B cell (primary cell): Measurements from ENCODE around the gene ENTHD1. TPM values are rescaled to one million over a fixed set of nuclear protein-coding genes. Genes with fewer than 3 reads are reported as not detected.

ENCODE experiments used
- ATAC-seq: fragments of 200-7000 bp; cut with Tn5 transposase; one replicate; pipeline ENCODE4 v1.10.0; 2021; ENCODE audit warnings: low read depth, mild to moderate bottlenecking, moderate number of reproducible peaks, moderate library complexity
- CTCF ChIA-PET: fragments of 350-600 bp; sonication (Branson Sonifier 250); formaldehyde crosslinking; loops from one replicate; lab custom pipeline; 2021; ENCODE audit warnings: antibody characterized with exemption, inconsistent platforms; lab: Charles Lee
- POLR2A ChIA-PET: fragments of 350-600 bp; sonication (Branson Sonifier 250); formaldehyde crosslinking; loops from one replicate; lab custom pipeline; 2021; ENCODE audit warnings: antibody characterized with exemption; lab: Charles Lee
- DNase-seq: peaks from one replicate; pipeline ENCODE4 v3.0.0; 2013
- H2AFZ ChIP-seq: 2 replicates; pipeline ENCODE4 v1.6.1; 2012; ENCODE audit warnings: mild to moderate bottlenecking, low read depth, low read length; ENCODE audit not compliant: insufficient read depth, poor library complexity, severe bottlenecking
- H3K27ac ChIP-seq, 2 donors: 1 replicate in 1 of 2; 2 replicates in 1 of 2; pipeline ENCODE4 v1.5.1; 2012 to 2013; ENCODE audit warnings: low read length in 2 of 2, mild to moderate bottlenecking in 2 of 2, moderate library complexity in 1 of 2
- H3K27me3 ChIP-seq, 4 experiments: fragments of 200-600 bp in 1 of 4; sonication (generic) in 1 of 4; replicated peaks in 1 of 4; 1 replicate in 2 of 4; 2 replicates in 2 of 4; pipeline versions ENCODE4 v1.6.1 to v1.7.0; 2013 to 2016; ENCODE audit warnings: low read length in 3 of 4, mild to moderate bottlenecking in 2 of 4, mixed read lengths in 1 of 4, moderate library complexity in 1 of 4; ENCODE audit not compliant: insufficient read depth in 4 of 4, control insufficient read depth in 3 of 4; ENCODE audit errors: control extremely low read depth in 1 of 4
- H3K36me3 ChIP-seq, 2 experiments: replicated peaks in 1 of 2; 1 replicate in 1 of 2; 2 replicates in 1 of 2; pipeline versions ENCODE4 v1.6.1 to v1.7.1; 2013; ENCODE audit warnings: low read length in 1 of 2; ENCODE audit not compliant: insufficient read depth in 2 of 2, control insufficient read depth in 1 of 2; ENCODE audit errors: control extremely low read depth in 1 of 2, extremely low read depth in 1 of 2
- H3K4me1 ChIP-seq, 2 donors: fragments of 200-600 bp in 1 of 2; sonication (generic) in 1 of 2; 1 replicate in 1 of 2; 2 replicates in 1 of 2; pipeline versions ENCODE4 v1.5.1 to v1.6.1; 2013 to 2017; ENCODE audit warnings: low read length in 2 of 2; ENCODE audit not compliant: control insufficient read depth in 2 of 2, insufficient read depth in 2 of 2
- H3K4me2 ChIP-seq: replicated peaks from 2 replicates; pipeline ENCODE3; 2012; ENCODE audit warnings: mild to moderate bottlenecking, low read depth, low read length; ENCODE audit not compliant: poor library complexity, severe bottlenecking
- H3K4me3 ChIP-seq, 5 experiments: fragments of 200-600 bp in 1 of 5; sonication (generic) in 1 of 5; 1 replicate in 3 of 5; 2 replicates in 2 of 5; pipeline versions ENCODE4 v1.5.1 to v1.7.0; 2011 to 2016; ENCODE audit warnings: low read length in 4 of 5, mild to moderate bottlenecking in 4 of 5, low read depth in 2 of 5, control low read depth in 1 of 5, moderate library complexity in 1 of 5; ENCODE audit not compliant: insufficient read depth in 1 of 5; ENCODE audit errors: control extremely low read depth in 1 of 5, extremely low read depth in 1 of 5
- H3K79me2 ChIP-seq: fragments of 200-600 bp; sonication (generic); one replicate; pipeline ENCODE4 v1.6.0; 2016; ENCODE audit warnings: low read length; ENCODE audit not compliant: control insufficient read depth, insufficient read depth
- H3K9ac ChIP-seq: fragments of 200-600 bp; sonication (generic); 2 replicates; pipeline ENCODE4 v1.6.1; 2017; ENCODE audit warnings: mild to moderate bottlenecking, low read length, moderate library complexity
- H3K9me3 ChIP-seq, 3 donors: one replicate each; pipeline versions ENCODE4 v1.6.1 to v1.7.1; 2013; ENCODE audit warnings: low read length in 2 of 3; ENCODE audit not compliant: control insufficient read depth in 2 of 3, insufficient read depth in 1 of 3; ENCODE audit errors: control extremely low read depth in 1 of 3
- H4K20me1 ChIP-seq: 2 replicates; pipeline ENCODE4 v1.6.0; 2012; ENCODE audit warnings: mild to moderate bottlenecking, low read length; ENCODE audit not compliant: insufficient read depth, control insufficient read depth, poor library complexity, severe bottlenecking
- H3K27ac Mint-ChIP-seq: one replicate; pipeline ENCODE4 v1.8.0; 2021; ENCODE audit warnings: mixed read lengths
- H3K27me3 Mint-ChIP-seq: one replicate; pipeline ENCODE4 v1.8.0; 2021; ENCODE audit warnings: mixed read lengths
- H3K4me1 Mint-ChIP-seq: one replicate; pipeline ENCODE4 v1.8.0; 2021; ENCODE audit warnings: mixed read lengths
- H3K4me3 Mint-ChIP-seq: one replicate; pipeline ENCODE4 v1.8.0; 2021; ENCODE audit warnings: mixed read lengths
- H3K9me3 Mint-ChIP-seq: one replicate; pipeline ENCODE4 v1.8.0; 2022; ENCODE audit warnings: mixed read lengths; ENCODE audit not compliant: insufficient read depth
- CTCF ChIP-seq: fragments of 200-600 bp; IDR thresholded peaks from one replicate; pipeline ENCODE4 v1.8.0; 2022; ENCODE audit warnings: antibody characterized with exemption, mild to moderate bottlenecking
- EZH2 ChIP-seq: IDR thresholded peaks from 2 replicates; pipeline ENCODE4 v1.6.1; 2012; ENCODE audit warnings: borderline replicate concordance, low read depth, mild to moderate bottlenecking, moderate library complexity, low read length; ENCODE audit not compliant: insufficient read depth, poor library complexity, severe bottlenecking
- WGBS: methylation state at CpG from one replicate; pipeline ENCODE4 v1.1.5; 2013; ENCODE audit warnings: missing lambda C conversion rate; ENCODE audit not compliant: insufficient coverage; 5-methylcytosine and 5-hydroxymethylcytosine counted together
- intact Hi-C: fragments of 100-400 bp; cut with micrococcal nuclease; formaldehyde crosslinking; loops from one replicate; pipeline ENCODE4 v1.10.0; 2022
- polyA plus RNA-seq: library from polyadenylated mRNA; depleted of rRNA; stranded (reverse); fragments of >200 nt; gene quantifications from 2 replicates; pipeline ENCODE4 v1.2.3, GENCODE V29; 2012
- total RNA-seq, 2 donors: library from RNA; stranded (reverse); fragments of 120-200 nt in 1 of 2; gene quantifications; 1 replicate in 1 of 2; 2 replicates in 1 of 2; pipeline versions ENCODE4 v1.2.3 to v1.2.4, GENCODE V29; 2013 to 2022

Gene ENTHD1
- total and polyA plus RNA-seq, 2 donors (not counting 1 experiment from before 2014, with no cell fraction given) = not detected

GRCh38 chr22:39942439-39943230, 49.1 kb upstream of the ENTHD1 start:
- H3K4me3 Mint-ChIP-seq = no peak overlapping the region
- Histone ChIP-seq H3K9ac (no peak overlapping the region), H3K9me3 (no peaks in the 10 kb centered on the region), H3K4me2 (no peak overlapping the region), H3K36me3 (no peaks in the 10 kb centered on the region), H3K4me1 (peaks cover 58 to 60% of the 10 kb centered on the region in 2 donors), H3K79me2 (peaks cover 65% of the 10 kb centered on the region), H3K4me3 (no peak overlapping the region), H2AFZ (no peak overlapping the region), H3K27ac (no peak overlapping the region), H3K27me3 (no peaks in the 10 kb centered on the region), H4K20me1 (peaks cover 4% of the 10 kb centered on the region)
- no peaks in the 10 kb centered on the region for H3K27me3 Mint-ChIP-seq
- H3K27ac Mint-ChIP-seq = no peak overlapping the region
- WGBS = 93% methylated on average over 3 of the region's 8 CpGs
- intact Hi-C loops = loop anchor here (5.0 kb wide), 1 partner anchor 45 kb away; no protein-coding TSS in a partner anchor
- H3K9me3 Mint-ChIP-seq = no peaks in the 10 kb centered on the region
- DNase-seq = no peak
- ChIA-PET POLR2A (no interaction called here), CTCF (interaction anchor here (0.6 to 2.9 kb wide), 21 partner anchors 10 to 599 kb away, joined by 3 to 16 read pairs (median 4); no protein-coding TSS in a partner anchor)
- no peak for TF ChIP-seq EZH2
- no peak for TF ChIP-seq CTCF
- no peak for ATAC-seq
- H3K4me1 Mint-ChIP-seq = peaks cover 60% of the 10 kb centered on the region

GRCh38 chr22:39941601-39942000, 48.0 kb upstream of the ENTHD1 start:
- H3K27me3 Mint-ChIP-seq = no peaks in the 10 kb centered on the region
- ChIA-PET CTCF (interaction anchor here (0.6 to 2.9 kb wide), 14 partner anchors 8 to 407 kb away, joined by 3 to 16 read pairs (median 4); partner anchors contain the start of gene GRAP2), POLR2A (interaction anchor here (0.6 kb wide), 1 partner anchor 16 kb away, joined by 3 read pairs; no protein-coding TSS in a partner anchor)
- no peak overlapping the region for H3K4me3 Mint-ChIP-seq
- H3K9me3 Mint-ChIP-seq = no peaks in the 10 kb centered on the region
- Histone ChIP-seq H4K20me1 (peaks cover 4% of the 10 kb centered on the region), H3K4me1 (peaks cover 58 to 60% of the 10 kb centered on the region in 2 donors), H3K4me2 (no peak overlapping the region), H2AFZ (no peak overlapping the region), H3K4me3 (no peak overlapping the region), H3K27me3 (no peaks in the 10 kb centered on the region), H3K9me3 (no peaks in the 10 kb centered on the region), H3K27ac (no peak overlapping the region), H3K9ac (no peak overlapping the region), H3K79me2 (peaks cover 62% of the 10 kb centered on the region), H3K36me3 (no peaks in the 10 kb centered on the region)
- H3K27ac Mint-ChIP-seq = no peak overlapping the region
- DNase-seq (no peak), ATAC-seq (no peak)
- intact Hi-C loops = loop anchor here (2.0 to 5.0 kb wide), 2 partner anchors 44 to 407 kb away; no protein-coding TSS in a partner anchor
- TF ChIP-seq EZH2 (no peak), CTCF (no peak)
- H3K4me1 Mint-ChIP-seq = peaks cover 60% of the 10 kb centered on the region
- no CpG with 5 or more reads among the region's 2 CpGs for WGBS
